ENCODE results near the gene GCAT. TPM values are rescaled to one million over a fixed set of nuclear protein-coding genes. Genes with fewer than 3 reads are reported as not detected.

The GCAT gene
- polyA plus RNA-seq, 1 of the 3 experiments (the other 2 are of a cell fraction) = 24.2 TPM

GRCh38 chr22:37842015-37842793 is 34.5 kb downstream of the GCAT start:
- Histone ChIP-seq H3K36me3 (replicated peaks in 1 of 2; ENCODE audit: control insufficient read depth in 1 of 2, insufficient read depth in 2 of 2, low read length in 1 of 2) (peaks cover 13 to 14% of the 10 kb centered on the region in 2 experiments), H3K9ac (peak overlapping the region; percentile 79; the same call in 1 of the 2 replicates), H4K20me1 (ENCODE audit: insufficient read depth) (no peaks in the 10 kb centered on the region), H3K9me3 (peaks cover 10% of the 10 kb centered on the region; the same call in 1 of the 2 replicates), H3K4me2 (peak overlapping the region; percentile 91), H3F3A (replicated peaks; ENCODE audit: insufficient read depth) (peaks cover 18% of the 10 kb centered on the region), H3K27ac (ENCODE audit: low read depth in 2 of 2, low read length in 1 of 2) (no peak overlapping the region), H3K9me2 (no peaks in the 10 kb centered on the region), H3K4me1 (ENCODE audit: control insufficient read depth in 1 of 2, insufficient read depth in 2 of 2, low read depth in 1 of 2, low read length in 1 of 2) (peaks cover 4 to 9% of the 10 kb centered on the region in 2 experiments; a peak in 2 of 4 replicates), H3K4me3 (ENCODE audit: low read depth in 2 of 2, low read length in 1 of 2) (peak overlapping the region in 1 of 2 experiments; percentile 88; a peak in 1 of 4 replicates), H3K79me2 (ENCODE audit: insufficient read depth) (peaks cover 36% of the 10 kb centered on the region), H3K27me3 (ENCODE audit: insufficient read depth) (no peaks in the 10 kb centered on the region), H2AFZ (ENCODE audit: low read depth) (no peak overlapping the region)
- ChIA-PET CTCF (interaction anchor here (0.6 to 4.2 kb wide), 4 partner anchors 11 to 386 kb away, joined by 3 to 20 read pairs (median 6); no protein-coding TSS in a partner anchor), POLR2A (interaction anchor here (1.3 kb wide), 1 partner anchor 25 kb away, joined by 3 read pairs; no protein-coding TSS in a partner anchor)
- no peak for DNase-seq
- WGBS (ENCODE audit: low lambda C conversion rate) = 90% methylated on average over 10 of the region's 10 CpGs
- TF ChIP-seq USF2 (IDR thresholded peaks at IDR 0.05; ENCODE audit: borderline replicate concordance, low read depth, low read length) = no peak
- TF ChIP-seq TAF1 (IDR thresholded peaks at IDR 0.05; ENCODE audit: borderline replicate concordance, low read depth, low read length) = no peak

- Histone ChIP-seq H3K9ac (peak overlapping the region; percentile 79), H3K27ac (ENCODE audit: low read depth in 2 of 2, low read length in 1 of 2) (peak overlapping the region; percentile 79 to 88), H3K9me2 (no peaks in the 10 kb centered on the region), H3K36me3 (replicated peaks in 1 of 2; ENCODE audit: control insufficient read depth in 1 of 2, insufficient read depth in 2 of 2, low read length in 1 of 2) (peaks cover 5 to 13% of the 10 kb centered on the region in 2 experiments), H3K27me3 (ENCODE audit: insufficient read depth) (no peaks in the 10 kb centered on the region), H3K4me3 (ENCODE audit: low read depth in 2 of 2, low read length in 1 of 2) (peak overlapping the region; percentile 63 to 88), H3K4me2 (peak overlapping the region; percentile 91), H3K79me2 (ENCODE audit: insufficient read depth) (peaks cover 48% of the 10 kb centered on the region), H3F3A (replicated peaks; ENCODE audit: insufficient read depth) (peaks cover 25% of the 10 kb centered on the region), H3K9me3 (peaks cover 10% of the 10 kb centered on the region; the same call in 1 of the 2 replicates), H3K4me1 (ENCODE audit: control insufficient read depth in 1 of 2, insufficient read depth in 2 of 2, low read depth in 1 of 2, low read length in 1 of 2) (peaks cover 9 to 10% of the 10 kb centered on the region in 2 experiments; a peak in 2 of 4 replicates), H4K20me1 (ENCODE audit: insufficient read depth) (no peaks in the 10 kb centered on the region), H2AFZ (ENCODE audit: low read depth) (peak overlapping the region; percentile 70; the same call in 1 of the 2 replicates)
- TF ChIP-seq FOXJ3 (CRISPR knock-in tag; IDR thresholded peaks at IDR 0.05) (no peak), NRF1 (IDR thresholded peaks at IDR 0.05; ENCODE audit: low read depth, low read length) (peak; percentile 12; the same call in 1 of the 2 replicates), ELF1 (IDR thresholded peaks at IDR 0.05) (no peak), CHD2 (IDR thresholded peaks at IDR 0.05; ENCODE audit: low read length, partially characterized antibody) (no peak), FOSL2 (IDR thresholded peaks at IDR 0.05; ENCODE audit: borderline replicate concordance, low read depth) (no peak), SMC3 (IDR thresholded peaks at IDR 0.05; ENCODE audit: low read depth, low read length) (no peak)
- DNase-seq = peak; percentile 85
- ChIA-PET CTCF (interaction anchor here (0.7 to 4.2 kb wide), 6 partner anchors 9 to 63 kb away, joined by 3 to 20 read pairs (median 4); partner anchors contain the start of gene MICALL1), POLR2A (interaction anchor here (0.7 to 1.4 kb wide), 7 partner anchors 20 to 146 kb away, joined by 3 to 7 read pairs (median 5); partner anchors contain the start of genes GCAT and MICALL1)
- 0% methylated on average over 4 of the region's 46 CpGs for WGBS (ENCODE audit: low lambda C conversion rate)
Measured at GRCh38 chr22:37843741-37844089, 36.0 kb downstream of the GCAT start.
